GDM1 (cell line): ENCODE measurements around the gene PDCD1.

Source experiments
- DNase-seq: peaks from one replicate; lab custom pipeline; 2025; lab: John Stamatoyannopoulos, UW

PDCD1 gene

DNA sequence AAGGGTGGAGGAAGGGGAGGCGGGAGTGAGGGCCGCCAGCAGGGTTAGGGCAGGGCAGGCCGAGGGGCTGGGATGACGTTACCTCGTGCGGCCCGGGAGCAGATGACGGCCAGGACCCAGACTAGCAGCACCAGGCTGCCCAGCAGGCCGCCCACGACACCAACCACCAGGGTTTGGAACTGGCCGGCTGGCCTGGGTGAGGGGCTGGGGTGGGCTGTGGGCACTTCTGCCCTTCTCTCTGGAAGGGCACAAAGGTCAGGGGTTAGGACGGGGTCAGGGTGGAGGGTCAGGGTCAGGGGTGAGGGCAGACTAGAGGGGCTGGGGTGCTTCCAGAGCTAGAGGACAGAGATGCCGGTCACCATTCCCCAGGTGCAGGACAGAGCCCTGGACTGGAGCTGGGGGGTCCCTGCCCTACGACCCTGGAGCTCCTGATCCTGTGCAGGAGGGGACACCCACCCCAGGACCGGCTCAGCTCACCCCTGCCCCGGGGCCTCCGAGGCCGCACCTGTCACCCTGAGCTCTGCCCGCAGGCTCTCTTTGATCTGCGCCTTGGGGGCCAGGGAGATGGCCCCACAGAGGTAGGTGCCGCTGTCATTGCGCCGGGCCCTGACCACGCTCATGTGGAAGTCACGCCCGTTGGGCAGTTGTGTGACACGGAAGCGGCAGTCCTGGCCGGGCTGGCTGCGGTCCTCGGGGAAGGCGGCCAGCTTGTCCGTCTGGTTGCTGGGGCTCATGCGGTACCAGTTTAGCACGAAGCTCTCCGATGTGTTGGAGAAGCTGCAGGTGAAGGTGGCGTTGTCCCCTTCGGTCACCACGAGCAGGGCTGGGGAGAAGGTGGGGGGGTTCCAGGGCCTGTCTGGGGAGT is 6.3 kb downstream of the PDCD1 start:
- no peak for DNase-seq

DNA sequence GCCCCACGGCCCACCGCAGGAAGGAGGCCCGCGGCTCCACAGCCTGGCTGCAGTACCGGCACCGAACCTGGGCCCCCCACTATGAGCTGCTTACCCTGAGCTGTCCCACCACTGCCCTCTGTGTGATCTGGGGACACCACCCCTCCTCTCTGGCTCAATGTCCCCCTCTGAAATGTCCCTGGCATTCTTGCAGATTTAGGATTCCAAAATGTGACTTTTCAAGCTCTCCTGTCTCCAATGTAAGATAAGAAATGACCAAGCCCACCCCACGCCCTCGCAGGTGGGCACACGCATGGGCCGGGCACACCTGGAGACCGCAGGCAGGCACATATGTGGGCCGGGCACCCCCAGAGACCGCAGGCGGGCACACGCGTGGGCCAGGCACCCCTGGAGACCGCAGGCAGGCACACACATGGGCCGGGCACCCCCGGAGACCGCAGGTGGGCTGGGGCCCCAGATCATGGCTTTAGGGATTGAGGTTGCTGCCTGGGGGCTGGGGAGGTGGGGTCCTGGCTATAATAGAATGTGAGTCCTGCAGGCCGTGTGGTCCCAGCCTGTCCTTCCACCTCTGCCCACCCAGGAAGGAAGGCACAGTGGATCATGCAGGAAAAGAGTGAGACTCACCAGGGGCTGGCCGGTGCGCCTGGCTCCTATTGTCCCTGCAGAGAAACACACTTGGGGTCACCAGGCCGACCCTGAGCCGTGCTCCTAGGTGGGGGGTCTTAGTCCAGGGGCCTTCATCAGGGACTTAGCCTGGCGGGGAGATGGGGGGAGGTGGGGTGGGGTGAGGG is 7.2 kb downstream of the PDCD1 start:
- no peak for DNase-seq

GRCh38 chr2:241850544-241851324 is 8.0 kb downstream of the PDCD1 start:
- DNase-seq: no peak

GRCh38 chr2:241849616-241850543 is 8.8 kb downstream of the PDCD1 start:
- no peak for DNase-seq

- no peak for DNase-seq
Measured at GRCh38 chr2:241848761-241849615, 9.7 kb downstream of the PDCD1 start.

GRCh38 chr2:241846406-241846805 is 12.3 kb downstream of the PDCD1 start:
- no peak for DNase-seq

GRCh38 chr2:241844831-241845578 is 13.7 kb downstream of the PDCD1 start:
- DNase-seq: no peak

GRCh38 chr2:241844066-241844728 is 14.5 kb downstream of the PDCD1 start:
- peak; percentile 47 for DNase-seq

DNA sequence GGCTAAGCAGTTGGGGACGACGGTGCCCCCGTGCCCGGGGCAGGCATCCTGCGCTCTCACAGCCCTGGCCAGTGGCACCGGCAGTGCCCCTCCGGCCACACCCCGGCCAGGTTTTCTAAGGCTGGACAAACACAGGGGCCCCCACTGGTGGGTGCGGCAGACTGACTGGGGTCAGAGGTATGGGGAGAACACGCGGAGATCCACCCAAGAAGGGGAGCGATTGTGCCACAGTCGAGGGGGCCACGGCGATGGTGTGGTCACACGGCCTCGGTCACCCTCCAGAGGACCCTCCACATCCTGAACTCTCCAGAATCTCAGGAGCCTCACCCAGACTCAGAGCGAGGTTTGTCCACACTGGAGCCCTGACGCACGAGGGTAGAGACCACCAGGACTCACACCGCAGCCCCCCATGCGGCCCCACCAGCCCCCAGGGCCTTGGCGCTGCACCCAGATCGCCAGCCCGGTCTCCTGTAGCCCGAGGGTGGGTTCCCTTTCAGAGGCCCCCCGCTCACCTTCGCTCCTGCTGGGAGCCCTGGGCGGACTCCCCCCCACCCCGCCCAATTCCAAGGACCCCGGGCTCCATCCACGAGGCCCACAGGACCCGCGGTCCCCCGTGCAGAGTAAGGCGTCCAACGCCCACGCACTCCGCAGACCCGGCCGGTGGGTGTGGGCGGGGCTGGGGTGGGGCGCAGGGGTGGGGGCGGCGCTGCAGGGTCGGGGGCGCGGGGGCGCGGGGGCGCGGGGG is 15.2 kb downstream of the PDCD1 start:
- DNase-seq: no peak

DNA sequence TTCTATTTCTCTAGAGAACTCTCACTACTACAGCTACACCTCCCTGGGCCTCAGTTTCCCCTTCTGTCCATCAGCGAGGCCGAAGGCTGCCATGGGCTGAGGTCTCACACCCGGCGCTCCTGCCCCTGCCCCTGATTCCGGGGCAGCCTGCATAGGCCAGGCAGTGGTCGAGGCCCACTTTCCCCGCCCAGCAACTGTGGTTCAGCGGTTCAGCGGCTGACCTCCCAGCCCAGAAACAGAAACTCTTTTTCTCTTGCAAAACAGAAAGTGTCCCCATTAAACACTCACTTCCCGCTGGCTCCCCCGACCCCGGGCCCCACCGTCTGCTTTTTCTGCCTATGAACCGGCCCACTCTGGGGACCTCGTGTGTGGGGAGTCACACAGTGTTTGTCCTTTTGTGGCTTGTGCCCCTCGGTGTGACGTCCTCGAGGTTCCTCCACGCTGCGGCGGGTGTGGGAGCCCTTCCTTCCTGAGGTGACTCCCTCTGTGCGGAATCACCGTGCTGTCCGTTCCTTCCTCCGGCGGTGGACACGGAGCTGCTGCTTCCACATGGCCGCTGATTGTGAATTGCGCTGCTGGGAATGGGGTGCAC is 16.0 kb downstream of the PDCD1 start:
- DNase-seq: peak; percentile 78

- no peak for DNase-seq
Measured at GRCh38 chr2:241842067-241842415, 16.7 kb downstream of the PDCD1 start.

DNA sequence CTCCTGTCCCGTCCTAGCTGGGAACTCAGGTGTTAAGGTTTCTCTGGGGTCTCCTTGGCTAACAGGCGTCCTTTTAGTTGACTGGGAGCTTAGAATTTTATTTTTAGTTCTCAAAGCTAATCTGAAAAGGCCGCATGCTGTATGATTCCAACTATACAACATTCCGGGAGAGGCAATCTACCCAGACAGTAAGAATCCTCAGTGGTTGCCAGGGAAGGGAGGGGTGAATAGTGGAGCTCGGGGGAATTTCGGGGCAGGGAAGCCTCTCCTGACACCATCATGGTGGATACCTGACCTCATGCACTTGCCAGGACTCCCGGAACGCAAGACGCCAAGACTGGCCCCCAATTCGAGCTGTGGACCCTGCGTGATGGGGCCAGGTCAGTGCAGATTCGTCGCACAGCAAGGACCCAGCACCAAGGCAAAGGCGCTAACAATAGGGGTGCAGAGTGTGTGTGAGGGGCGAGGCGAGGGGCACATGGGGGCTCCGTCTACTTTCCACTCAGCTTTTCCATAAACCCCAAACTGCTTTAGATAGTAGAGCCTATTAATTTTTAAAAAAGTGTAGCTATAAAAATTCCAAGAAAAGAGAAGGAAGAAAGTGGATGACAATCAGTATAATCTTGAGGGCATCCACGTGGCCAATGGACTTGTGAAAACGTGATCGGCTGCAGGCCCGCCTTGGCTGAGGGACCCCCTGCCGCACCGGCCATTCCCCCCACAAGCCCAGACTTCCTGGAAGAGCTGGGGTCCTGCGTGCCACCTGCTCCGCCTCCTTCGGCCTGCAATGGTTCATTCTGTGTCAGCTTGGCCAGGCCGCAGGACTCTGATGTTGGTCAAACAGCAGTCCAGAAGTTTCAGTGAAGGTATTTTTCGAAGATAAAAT is 17.3 kb downstream of the PDCD1 start:
- DNase-seq: no peak

- DNase-seq: no peak
Measured at GRCh38 chr2:241837197-241837965, 21.3 kb downstream of the PDCD1 start.

GRCh38 chr2:241836292-241836691 is 22.4 kb downstream of the PDCD1 start:
- DNase-seq: no peak

- DNase-seq: no peak
Measured at GRCh38 chr2:241835611-241836010, 23.1 kb downstream of the PDCD1 start.

GRCh38 chr2:241834527-241835210 is 24.0 kb downstream of the PDCD1 start:
- no peak for DNase-seq
